ENCODE data around the gene MBOAT7. TPM values are rescaled to one million over a fixed set of nuclear protein-coding genes. Genes with fewer than 3 reads are reported as not detected.

The MBOAT7 gene
- total RNA-seq, 8 experiments from 2014 or later: 20.5 to 59.8 (median 30.3) TPM

DNA sequence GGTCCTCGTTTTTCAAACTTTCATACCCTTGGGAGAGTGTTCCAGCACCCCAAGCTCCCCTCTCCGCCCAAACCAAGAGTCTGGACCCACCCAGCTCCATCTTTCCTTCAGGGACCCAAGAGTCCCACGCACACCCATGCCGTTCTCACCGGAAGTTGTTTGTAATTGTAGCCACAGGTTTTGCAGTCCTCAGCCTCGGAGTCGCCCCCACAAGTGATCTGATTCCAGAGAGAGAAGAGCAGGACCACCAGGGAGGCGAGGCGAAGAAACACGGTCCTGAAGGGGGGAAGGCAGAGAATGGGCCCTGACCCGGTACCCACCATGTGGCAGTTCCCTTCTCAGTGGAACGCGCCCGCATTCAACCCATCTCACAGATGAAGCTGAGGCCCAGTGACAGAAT is 26.5 kb downstream of the MBOAT7 start:
- Histone ChIP-seq H3K27ac (no peak overlapping the region), H3K4me1 (replicated peaks in 1 of 2) (peaks cover 8 to 15% of the 10 kb centered on the region in 2 donors), H3K4me3 (peak overlapping the region in 2 of 5 donors; percentile 42 to 45)
- in situ Hi-C loops (cut with MboI; ENCODE audit: low pct_unique_long_range_greater_than_20kb in 2 of 9, low sequenced_read_pairs in 9 of 9, unreplicated experiment in 9 of 9): loop anchor here in 1 of 9 experiments (10.0 kb wide), 1 partner anchor 72 kb away; no protein-coding TSS in a partner anchor
- no peak for ATAC-seq (replicated peaks in 6 of 8)
- 56 to 100% (median 85%) methylated on average over 2 to 10 of the region's 14 CpGs; no CpG with 5 or more reads in 3 of the 10 experiments for WGBS, 10 experiments

DNA sequence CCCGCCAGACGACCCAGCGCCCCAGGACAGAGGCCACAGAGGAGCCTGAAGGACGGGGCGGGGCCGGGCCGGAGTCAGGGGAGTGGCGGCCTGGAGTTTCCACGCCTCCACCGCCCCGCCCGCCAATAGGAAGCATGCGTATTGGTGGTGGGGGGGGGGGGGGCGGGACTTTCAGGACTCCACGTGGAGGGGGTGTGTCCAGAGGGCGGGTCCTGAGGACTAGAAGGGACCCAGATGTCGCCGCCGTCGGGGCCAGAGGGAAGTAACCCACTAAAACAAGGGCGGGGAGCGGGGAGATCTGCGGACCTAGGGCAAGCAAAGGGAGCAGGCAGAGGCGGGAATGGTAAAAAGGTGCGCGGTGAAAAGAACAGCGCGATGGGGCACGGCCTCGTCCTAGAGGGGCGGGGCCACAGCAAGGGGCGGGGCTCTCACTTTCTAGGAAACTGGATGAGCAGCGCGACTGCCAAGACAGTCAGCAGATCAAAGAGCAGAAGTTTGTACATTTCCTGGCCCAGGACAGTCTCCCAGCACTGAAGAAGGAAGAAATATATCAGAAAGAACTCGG is 27.1 kb downstream of the MBOAT7 start:
- Histone ChIP-seq H3K4me1 (replicated peaks in 1 of 2) (peaks cover 8 to 15% of the 10 kb centered on the region in 2 donors), H3K27ac (no peak overlapping the region), H3K4me3 (peak overlapping the region; percentile 20 to 45 (median 41))
- in situ Hi-C loops (cut with MboI; ENCODE audit: low pct_unique_long_range_greater_than_20kb in 2 of 9, low sequenced_read_pairs in 9 of 9, unreplicated experiment in 9 of 9): loop anchor here in 1 of 9 experiments (10.0 kb wide), 1 partner anchor 72 kb away; no protein-coding TSS in a partner anchor
- ATAC-seq (replicated peaks in 6 of 8): peak in 7 of 8 experiments; percentile 1 to 21 (median 4)
- 0% methylated on average over 1 to 5 of the region's 35 CpGs; no CpG with 5 or more reads in 8 of the 10 experiments for WGBS, 10 experiments

DNA sequence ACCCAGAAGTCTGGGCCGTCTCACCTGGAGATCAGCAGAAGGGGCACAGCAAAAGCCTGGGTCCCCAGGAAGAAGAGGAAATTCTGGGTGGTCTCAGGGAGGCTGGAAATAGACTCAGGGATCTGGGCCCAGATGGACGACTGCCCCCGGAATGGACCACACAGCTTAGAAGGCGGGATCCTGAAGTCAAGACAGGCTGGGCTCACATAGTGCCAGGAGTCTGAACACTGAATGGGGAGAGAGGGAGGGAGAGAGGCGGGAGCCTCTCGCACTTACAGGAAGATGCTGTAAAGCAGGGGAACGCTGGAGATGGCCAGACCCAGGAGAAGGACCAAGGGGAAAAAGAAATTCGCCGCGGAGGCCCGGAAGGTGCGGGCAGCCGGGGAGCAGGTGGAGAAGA is 28.5 kb downstream of the MBOAT7 start:
- in situ Hi-C loops (cut with MboI; ENCODE audit: low pct_unique_long_range_greater_than_20kb in 2 of 9, low sequenced_read_pairs in 9 of 9, unreplicated experiment in 9 of 9): loop anchor here in 1 of 9 experiments (10.0 kb wide), 1 partner anchor 74 kb away; no protein-coding TSS in a partner anchor
- peak overlapping the region; percentile 68 to 82 for H3K27ac ChIP-seq
- WGBS, 10 experiments: 0 to 79% (median 14%) methylated on average over 1 to 12 of the region's 13 CpGs; no CpG with 5 or more reads in 2 of the 10 experiments
- peak overlapping the region; percentile 45 to 66 (median 57) for H3K4me3 ChIP-seq
- no peak for ATAC-seq (replicated peaks in 6 of 8)
- peaks cover 8 to 15% of the 10 kb centered on the region in 2 donors for H3K4me1 ChIP-seq (replicated peaks in 1 of 2)

DNA sequence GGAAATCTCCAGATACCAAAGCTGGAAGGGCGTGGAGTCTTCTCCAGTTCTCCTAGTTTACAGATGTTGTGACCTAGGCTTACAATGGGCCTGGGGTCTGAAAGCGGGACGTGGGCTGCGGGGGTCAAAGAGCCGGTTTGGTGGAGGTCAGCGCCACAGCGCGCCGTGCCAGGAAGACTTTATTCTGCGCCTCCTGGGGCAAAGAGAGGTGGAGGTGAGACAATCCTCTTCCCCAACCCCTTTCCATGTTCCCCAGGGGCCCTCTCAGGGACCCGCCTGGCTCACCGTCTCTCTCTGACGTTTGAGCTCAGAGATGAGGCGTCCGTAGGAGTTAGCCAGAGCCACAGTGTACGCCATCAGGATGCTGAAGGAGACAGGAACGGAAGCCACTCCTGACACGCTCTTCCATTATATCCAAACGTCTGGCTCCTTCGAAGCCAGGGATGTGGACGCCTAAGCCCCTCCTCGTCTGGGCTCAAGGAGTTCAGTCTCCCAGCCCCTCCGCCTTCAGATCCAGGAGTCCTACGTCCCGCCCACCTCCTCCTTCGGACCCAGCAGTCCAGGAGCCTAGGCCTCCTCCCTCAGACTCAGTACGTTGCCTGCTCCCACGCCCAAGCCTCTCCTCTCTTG is 29.1 kb downstream of the MBOAT7 start:
- WGBS, 10 experiments: 0% methylated on average over 1 to 5 of the region's 28 CpGs; no CpG with 5 or more reads in 4 of the 10 experiments
- Histone ChIP-seq H3K4me1 (replicated peaks in 1 of 2) (peaks cover 8 to 15% of the 10 kb centered on the region in 2 donors), H3K4me3 (peak overlapping the region; percentile 45 to 66 (median 57)), H3K27ac (peak overlapping the region; percentile 68 to 82)
- in situ Hi-C loops (cut with MboI; ENCODE audit: low pct_unique_long_range_greater_than_20kb in 2 of 9, low sequenced_read_pairs in 9 of 9, unreplicated experiment in 9 of 9): loop anchor here in 1 of 9 experiments (10.0 kb wide), 1 partner anchor 75 kb away; no protein-coding TSS in a partner anchor
- ATAC-seq (replicated peaks in 6 of 8): peak in 6 of 8 experiments; percentile 0 to 3 (median 1)

DNA sequence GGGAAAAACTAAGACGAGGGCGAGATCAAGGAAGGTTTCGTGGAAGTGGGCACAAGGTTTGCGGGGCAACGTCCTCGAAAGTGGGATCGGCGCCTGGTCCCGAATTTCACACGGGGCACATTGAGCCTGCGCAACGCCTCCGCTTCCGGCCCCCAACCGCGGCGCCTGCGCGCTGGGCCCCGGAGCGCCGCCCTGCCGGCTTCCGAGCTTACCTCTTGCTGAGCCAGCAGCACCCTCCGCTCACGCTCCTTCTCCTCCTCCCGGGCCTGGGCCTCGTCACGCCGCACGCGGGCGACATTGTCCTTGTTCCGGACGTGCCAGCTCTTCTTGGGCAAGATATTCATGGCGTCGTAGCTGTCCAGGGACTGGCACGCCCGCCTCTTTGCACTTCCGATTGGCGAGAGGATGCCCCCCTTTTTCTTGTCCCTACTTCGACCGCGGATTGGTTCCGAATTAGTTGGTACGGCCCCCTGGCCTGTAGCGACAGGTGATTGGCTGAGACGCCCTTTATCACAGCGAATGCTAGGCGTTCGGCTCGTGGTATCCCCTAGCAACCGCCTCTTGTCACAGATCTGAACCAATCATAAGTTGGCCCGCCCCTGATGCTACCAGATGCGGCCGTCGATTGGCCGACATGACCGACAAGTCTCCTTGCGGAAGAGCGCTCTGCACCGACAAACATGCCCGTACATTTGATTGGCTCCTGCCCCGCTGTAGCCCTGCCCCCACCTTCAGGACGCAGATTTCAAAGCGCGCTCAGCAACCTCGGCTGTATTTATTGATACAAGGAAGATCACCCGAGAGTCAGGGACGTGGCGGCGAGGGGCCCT is 29.8 kb downstream of the MBOAT7 start, which contains the start of gene LENG1:
LENG1 (minus strand) TSS at position 370 of the 830 bp plus-strand sequence; CDS start at position 344, 26 bp downstream.
- H3K27ac ChIP-seq: peak within 1 kb of the TSS; percentile 83 to 94
- peak within 1 kb of the TSS; percentile 69 to 96 (median 83) for H3K4me3 ChIP-seq
- peak; percentile 84 to 94 (median 90) for ATAC-seq (replicated peaks in 6 of 8)
- in situ Hi-C loops (cut with MboI; ENCODE audit: low pct_unique_long_range_greater_than_20kb in 2 of 9, low sequenced_read_pairs in 9 of 9, unreplicated experiment in 9 of 9): loop anchor here in 1 of 9 experiments (10.0 kb wide), 1 partner anchor 75 kb away; no protein-coding TSS in a partner anchor
- peaks cover 8 to 15% of the 10 kb centered on the region in 2 donors for H3K4me1 ChIP-seq (replicated peaks in 1 of 2)
- 0 to 4% (median 0%) methylated on average over 4 to 23 of the region's 72 CpGs; no CpG with 5 or more reads in 3 of the 10 experiments for WGBS, 10 experiments

DNA sequence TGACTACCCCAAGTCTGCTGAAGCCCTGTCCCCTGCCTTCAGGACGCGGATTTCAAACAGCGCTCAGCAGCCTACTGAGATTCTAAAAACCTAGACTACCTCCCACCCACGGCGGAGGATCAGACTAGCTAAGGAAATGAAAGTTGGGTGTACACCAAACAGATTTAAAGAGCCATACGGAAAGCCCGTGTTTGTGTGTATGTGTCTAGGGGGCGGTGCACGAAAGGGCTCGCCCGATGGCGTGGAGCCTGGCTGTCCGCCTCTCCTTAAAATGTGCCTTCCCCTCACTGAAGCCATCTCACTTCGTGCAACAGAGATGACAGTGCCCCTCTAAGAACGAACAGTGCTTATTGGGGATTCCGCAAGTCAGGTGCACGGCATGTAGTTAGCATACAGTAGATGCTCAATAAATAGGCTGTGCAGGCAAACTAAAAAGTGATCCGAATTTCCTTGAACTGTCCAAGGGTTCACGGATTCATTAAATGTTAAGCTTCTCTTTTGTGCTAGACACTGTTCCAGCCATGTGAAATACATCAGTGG is 30.5 kb downstream of the MBOAT7 start:
- Histone ChIP-seq H3K4me3 (peak overlapping the region; percentile 69 to 96 (median 83)), H3K27ac (peak overlapping the region; percentile 83 to 94), H3K4me1 (replicated peaks in 1 of 2) (peaks cover 8 to 15% of the 10 kb centered on the region in 2 donors)
- peak in 2 of 8 experiments; percentile 3 for ATAC-seq (replicated peaks in 6 of 8)
- in situ Hi-C loops (cut with MboI; ENCODE audit: low pct_unique_long_range_greater_than_20kb in 2 of 9, low sequenced_read_pairs in 9 of 9, unreplicated experiment in 9 of 9): no loop called here
- 5 to 47% (median 19%) methylated on average over 1 to 16 of the region's 19 CpGs; no CpG with 5 or more reads in 2 of the 10 experiments for WGBS, 10 experiments

DNA sequence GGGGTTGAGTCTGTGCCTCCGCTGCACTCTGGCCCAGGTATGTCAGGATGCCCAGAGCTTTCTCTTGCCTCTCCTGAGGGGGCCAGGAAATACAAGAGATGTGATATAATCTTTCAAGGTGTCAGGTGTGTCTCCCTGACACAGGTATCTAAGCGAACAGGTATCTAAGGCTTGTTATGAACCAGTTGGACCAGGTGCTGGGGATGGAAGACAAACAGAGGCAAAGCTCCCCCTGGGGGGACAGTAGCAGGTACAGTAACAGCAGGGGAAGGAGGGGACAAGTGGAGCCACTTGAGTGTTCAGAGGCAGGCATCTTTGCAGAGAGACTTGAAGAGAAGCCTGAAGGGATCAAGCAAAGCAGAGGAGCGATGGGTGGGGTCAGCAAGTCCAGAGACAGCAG is 32.4 kb downstream of the MBOAT7 start:
- Histone ChIP-seq H3K4me3 (no peak overlapping the region), H3K4me1 (replicated peaks in 1 of 2) (peaks cover 8 to 13% of the 10 kb centered on the region in 2 donors), H3K27ac (no peak overlapping the region)
- in situ Hi-C loops (cut with MboI; ENCODE audit: low pct_unique_long_range_greater_than_20kb in 2 of 9, low sequenced_read_pairs in 9 of 9, unreplicated experiment in 9 of 9): no loop called here
- ATAC-seq (replicated peaks in 6 of 8): no peak
- 80 to 100% (median 86%) methylated on average over 1 to 2 of the region's 3 CpGs; no CpG with 5 or more reads in 6 of the 10 experiments for WGBS, 10 experiments

DNA sequence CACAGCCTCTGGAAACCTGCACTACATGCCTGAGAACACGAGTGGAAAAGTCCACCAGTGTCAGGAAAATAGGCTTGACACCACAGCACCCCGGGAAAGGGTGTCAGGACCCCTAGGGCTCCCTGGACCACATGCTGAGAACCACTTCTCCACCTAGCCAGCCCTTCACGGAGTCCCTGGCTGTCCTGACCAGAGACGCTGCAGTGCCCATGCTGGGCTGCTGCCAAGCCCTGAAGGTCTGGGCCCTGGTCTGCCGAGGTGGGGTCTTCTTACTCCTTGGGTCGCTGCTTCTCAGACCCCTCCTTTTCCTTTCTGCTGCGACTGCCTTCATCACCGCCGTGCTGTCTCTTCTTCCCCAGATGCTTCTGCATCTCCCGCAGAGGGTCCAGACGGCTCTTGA is 32.9 kb downstream of the MBOAT7 start:
- no peak overlapping the region for H3K4me3 ChIP-seq
- peaks cover 8 to 10% of the 10 kb centered on the region in 2 donors for H3K4me1 ChIP-seq (replicated peaks in 1 of 2)
- WGBS, 10 experiments: 17 to 100% (median 100%) methylated on average over 1 to 4 of the region's 11 CpGs; no CpG with 5 or more reads in 5 of the 10 experiments
- ATAC-seq (replicated peaks in 6 of 8): no peak
- no peak overlapping the region for H3K27ac ChIP-seq
- in situ Hi-C loops (cut with MboI; ENCODE audit: low pct_unique_long_range_greater_than_20kb in 2 of 9, low sequenced_read_pairs in 9 of 9, unreplicated experiment in 9 of 9): no loop called here

DNA sequence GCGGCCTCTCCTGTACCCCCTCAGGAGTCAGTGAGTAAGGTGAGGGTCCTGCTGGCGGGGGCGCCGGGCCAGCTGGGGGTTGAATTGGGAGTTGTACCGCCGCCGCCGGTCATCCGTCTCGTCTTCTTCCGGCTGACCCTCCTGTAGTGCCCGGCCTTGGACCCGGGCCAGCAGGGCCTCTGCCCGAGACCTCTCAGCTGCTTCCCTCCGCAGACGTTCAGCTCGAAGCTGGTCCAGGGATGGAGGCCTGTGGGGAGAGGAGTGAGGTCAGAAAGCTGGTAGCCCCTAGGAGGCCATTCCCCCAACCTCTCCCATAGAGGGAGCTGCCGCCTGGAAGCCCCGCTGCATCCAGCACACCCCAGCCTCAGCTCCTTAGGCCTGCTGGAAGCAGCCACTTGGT is 33.7 kb downstream of the MBOAT7 start:
- ATAC-seq (replicated peaks in 6 of 8): no peak
- Histone ChIP-seq H3K4me1 (replicated peaks in 1 of 2) (peaks cover 6% of the 10 kb centered on the region in 2 donors), H3K4me3 (no peak overlapping the region), H3K27ac (no peak overlapping the region)
- WGBS, 10 experiments: 80 to 100% (median 100%) methylated on average over 1 to 3 of the region's 19 CpGs; no CpG with 5 or more reads in 7 of the 10 experiments
- in situ Hi-C loops (cut with MboI; ENCODE audit: low pct_unique_long_range_greater_than_20kb in 2 of 9, low sequenced_read_pairs in 9 of 9, unreplicated experiment in 9 of 9): no loop called here

DNA sequence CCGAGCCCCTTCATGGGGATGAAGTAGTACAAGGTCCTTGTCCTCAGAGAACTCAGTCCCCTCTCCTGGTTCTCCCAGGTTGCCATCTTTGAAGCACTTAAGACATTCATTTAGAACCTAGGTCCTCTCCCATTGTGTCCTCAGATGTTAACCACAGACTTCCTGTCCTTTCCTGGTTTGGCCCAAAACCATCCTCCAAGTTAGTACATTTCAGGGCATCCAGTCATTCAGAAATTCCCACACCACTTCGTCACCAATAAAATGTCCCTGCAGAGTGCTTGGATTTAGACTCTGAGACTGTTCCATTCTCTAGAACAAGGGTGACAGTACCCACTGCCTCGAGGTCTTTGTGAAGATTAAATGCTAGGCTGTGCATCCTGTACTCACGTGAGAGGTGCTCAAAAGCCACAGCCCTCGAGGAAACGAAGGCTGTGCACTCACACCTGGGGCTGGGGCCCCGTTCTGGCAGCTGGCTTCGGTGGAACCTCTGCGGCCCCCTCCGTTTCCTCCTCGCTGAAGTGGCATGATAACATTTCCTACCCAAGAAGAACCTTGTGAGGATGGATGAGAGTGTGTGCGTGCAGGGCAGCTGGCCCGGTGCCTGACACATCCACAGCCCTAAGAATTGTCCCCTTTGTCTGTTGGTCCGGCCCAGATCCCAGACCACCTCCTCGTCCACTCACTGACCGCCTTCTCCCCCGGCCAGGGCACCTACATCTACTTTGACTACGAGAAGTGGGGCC is 34.6 kb downstream of the MBOAT7 start:
- ATAC-seq (replicated peaks in 6 of 8): no peak
- Histone ChIP-seq H3K4me3 (no peak overlapping the region), H3K27ac (no peak overlapping the region), H3K4me1 (replicated peaks in 1 of 2) (peaks cover 4 to 6% of the 10 kb centered on the region in 2 donors)
- 45 to 100% (median 84%) methylated on average over 1 to 4 of the region's 18 CpGs; no CpG with 5 or more reads in 2 of the 10 experiments for WGBS, 10 experiments
- in situ Hi-C loops (cut with MboI; ENCODE audit: low pct_unique_long_range_greater_than_20kb in 2 of 9, low sequenced_read_pairs in 9 of 9, unreplicated experiment in 9 of 9): no loop called here

DNA sequence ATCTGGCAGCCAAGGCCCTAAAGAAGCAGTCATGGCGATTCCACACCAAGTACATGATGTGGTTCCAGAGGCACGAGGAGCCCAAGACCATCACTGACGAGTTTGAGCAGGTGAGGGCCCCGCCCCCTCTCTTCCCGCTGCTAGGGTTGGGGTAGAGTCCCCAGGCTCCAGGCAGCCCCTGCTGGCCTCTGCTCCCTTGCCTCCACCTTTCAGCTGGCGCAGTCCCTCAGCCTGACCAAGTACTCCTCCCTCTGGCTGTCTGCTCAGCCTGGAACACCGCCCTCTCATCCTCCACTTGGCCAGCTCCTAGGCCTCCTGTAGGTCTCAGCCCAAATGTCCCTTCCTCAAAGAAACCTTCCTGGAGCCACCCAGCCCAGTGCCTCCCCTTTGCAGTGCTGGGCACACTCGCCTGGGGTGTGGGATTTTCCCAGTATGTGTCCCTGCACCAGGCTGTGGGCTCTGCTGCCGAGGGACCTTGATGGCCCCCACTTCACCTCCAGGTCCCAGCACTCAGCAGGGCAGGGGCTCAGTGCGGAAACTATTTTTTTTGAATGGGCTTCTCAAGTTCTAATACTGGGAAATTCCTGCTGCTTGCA is 35.6 kb downstream of the MBOAT7 start:
- H3K27ac ChIP-seq: no peak overlapping the region
- in situ Hi-C loops (cut with MboI; ENCODE audit: low pct_unique_long_range_greater_than_20kb in 2 of 9, low sequenced_read_pairs in 9 of 9, unreplicated experiment in 9 of 9): no loop called here
- 82 to 100% (median 98%) methylated on average over 1 to 4 of the region's 10 CpGs; no CpG with 5 or more reads in 6 of the 10 experiments for WGBS, 10 experiments
- H3K4me1 ChIP-seq (replicated peaks in 1 of 2): peaks cover 4 to 6% of the 10 kb centered on the region in 2 donors
- peak in 4 of 8 experiments; percentile 10 to 27 (median 10) for ATAC-seq (replicated peaks in 6 of 8)
- H3K4me3 ChIP-seq: no peak overlapping the region

Measured in motor neuron (in vitro differentiated cells).